CD14-positive monocyte (primary cell): ENCODE data around the gene MADD. TPM values are rescaled to one million over a fixed set of nuclear protein-coding genes. Genes with fewer than 3 reads are reported as not detected.

Experiments
- DNase-seq, 3 donors: peaks; one replicate each; pipeline ENCODE4 v3.0.0-alpha.2; 2011 to 2022
- H2AFZ ChIP-seq: 2 replicates; pipeline ENCODE4 v1.6.0; 2012; ENCODE audit warnings: mild to moderate bottlenecking, low read depth, low read length, inconsistent platforms; ENCODE audit not compliant: insufficient read depth, poor library complexity, severe bottlenecking
- H3K27ac ChIP-seq, 2 donors: 1 replicate in 1 of 2; 2 replicates in 1 of 2; pipeline ENCODE4 v1.5.1; 2012 to 2013; ENCODE audit warnings: low read length in 2 of 2, control low read depth in 1 of 2, inconsistent platforms in 1 of 2, low read depth in 1 of 2, mild to moderate bottlenecking in 1 of 2
- H3K27me3 ChIP-seq, 2 donors: one replicate each; pipeline versions ENCODE4 v1.6.0 to v1.6.1; 2011 to 2013; ENCODE audit warnings: low read length in 2 of 2; ENCODE audit not compliant: control insufficient read depth in 2 of 2, insufficient read depth in 2 of 2
- H3K36me3 ChIP-seq, 2 donors: replicated peaks in 1 of 2; 1 replicate in 1 of 2; 2 replicates in 1 of 2; pipeline versions ENCODE4 v1.5.1 to v1.6.1; 2012 to 2013; ENCODE audit warnings: low read length in 2 of 2, control low read depth in 1 of 2, inconsistent platforms in 1 of 2, mild to moderate bottlenecking in 1 of 2; ENCODE audit not compliant: insufficient read depth in 2 of 2, control insufficient read depth in 1 of 2
- H3K4me1 ChIP-seq, 2 donors: 1 replicate in 1 of 2; 2 replicates in 1 of 2; pipeline versions ENCODE4 v1.5.1 to v1.6.1; 2012 to 2013; ENCODE audit warnings: low read length in 2 of 2, control low read depth in 1 of 2, inconsistent platforms in 1 of 2, mild to moderate bottlenecking in 1 of 2, moderate library complexity in 1 of 2; ENCODE audit not compliant: insufficient read depth in 2 of 2, control insufficient read depth in 1 of 2
- H3K4me2 ChIP-seq: replicated peaks from 2 replicates; pipeline ENCODE3; 2012; ENCODE audit warnings: low read length, moderate library complexity, mild to moderate bottlenecking; ENCODE audit not compliant: poor library complexity, severe bottlenecking; ENCODE audit errors: extremely low read depth
- H3K4me3 ChIP-seq, 3 experiments: fragments of 200-600 bp in 1 of 3; sonication (generic) in 1 of 3; replicated peaks in 1 of 3; 1 replicate in 2 of 3; 2 replicates in 1 of 3; pipeline ENCODE4 v1.5.1; 2011 to 2013; ENCODE audit warnings: low read length in 3 of 3, mild to moderate bottlenecking in 3 of 3, control low read depth in 2 of 3, low read depth in 2 of 3, inconsistent platforms in 1 of 3, moderate library complexity in 1 of 3
- H3K79me2 ChIP-seq: 2 replicates; pipeline ENCODE4 v1.6.0; 2012; ENCODE audit warnings: mild to moderate bottlenecking, control low read depth, inconsistent platforms, low read length, moderate library complexity; ENCODE audit not compliant: insufficient read depth
- H3K9ac ChIP-seq: 2 replicates; pipeline ENCODE4 v1.6.0; 2017; ENCODE audit warnings: low read length, mild to moderate bottlenecking; ENCODE audit not compliant: insufficient read depth, poor library complexity, severe bottlenecking
- H3K9me3 ChIP-seq, 2 donors: replicated peaks in 1 of 2; 1 replicate in 1 of 2; 2 replicates in 1 of 2; pipeline versions ENCODE4 v1.5.1 to v1.6.1; 2012 to 2013; ENCODE audit warnings: low read length in 2 of 2, control low read depth in 1 of 2; ENCODE audit not compliant: control insufficient read depth in 1 of 2, insufficient read depth in 1 of 2
- H4K20me1 ChIP-seq: 2 replicates; pipeline ENCODE4 v1.6.0; 2012; ENCODE audit warnings: mild to moderate bottlenecking, low read length, control low read depth, moderate library complexity; ENCODE audit not compliant: insufficient read depth
- H3K27ac Mint-ChIP-seq, 7 donors: one replicate each; pipeline ENCODE4 v1.8.0; 2020; ENCODE audit warnings: mild to moderate bottlenecking in 7 of 7, mixed read lengths in 7 of 7, moderate library complexity in 6 of 7, inconsistent platforms in 2 of 7
- H3K27me3 Mint-ChIP-seq, 3 donors: one replicate each; pipeline ENCODE4 v1.8.0; 2021 to 2022; ENCODE audit warnings: low read depth in 3 of 3, mild to moderate bottlenecking in 3 of 3, mixed read lengths in 3 of 3, moderate library complexity in 3 of 3, inconsistent platforms in 1 of 3
- H3K36me3 Mint-ChIP-seq, 2 donors: one replicate each; pipeline ENCODE4 v1.8.0; 2020; ENCODE audit warnings: mixed read lengths in 2 of 2, inconsistent platforms in 1 of 2, mild to moderate bottlenecking in 1 of 2
- H3K4me1 Mint-ChIP-seq: one replicate; pipeline ENCODE4 v1.8.0; 2020; ENCODE audit warnings: mild to moderate bottlenecking, mixed read lengths
- H3K4me3 Mint-ChIP-seq, 2 donors: one replicate each; pipeline ENCODE4 v1.8.0; 2020; ENCODE audit warnings: mild to moderate bottlenecking in 2 of 2, mixed read lengths in 2 of 2, moderate library complexity in 1 of 2
- H3K9me3 Mint-ChIP-seq, 7 donors: one replicate each; pipeline ENCODE4 v1.8.0; 2020 to 2022; ENCODE audit warnings: mixed read lengths in 7 of 7, mild to moderate bottlenecking in 6 of 7, moderate library complexity in 6 of 7, inconsistent platforms in 2 of 7
- WGBS: methylation state at CpG from one replicate; pipeline ENCODE4 v1.1.5; 2013; ENCODE audit warnings: missing lambda C conversion rate; ENCODE audit not compliant: insufficient coverage; 5-methylcytosine and 5-hydroxymethylcytosine counted together
- intact Hi-C, 2 donors: fragments of 100-400 bp; cut with micrococcal nuclease; formaldehyde crosslinking; loops; one replicate each; pipeline versions ENCODE4 v1.15.0 to v1.15.1; 2023
- polyA plus RNA-seq, 3 donors: library from polyadenylated mRNA; depleted of rRNA in 1 of 3; unstranded in 2 of 3; stranded (reverse) in 1 of 3; fragments of 300-500 nt in 2 of 3; fragments of >200 nt in 1 of 3; fragmentation: Illumina TruSeq in 2 of 3; gene quantifications; 1 replicate in 2 of 3; 2 replicates in 1 of 3; pipeline ENCODE4 v1.2.3, GENCODE V29; 2012 to 2021
- TF ChIP-seq, protein P1 (sequence below): fragments of 200-600 bp; IDR thresholded peaks from one replicate; pipeline ENCODE4 v1.8.0; 2022; ENCODE audit warnings: antibody characterized with exemption, mild to moderate bottlenecking

MADD gene
- polyA plus RNA-seq, 3 donors = 6.4 to 58.1 (median 12.2) TPM

DNA sequence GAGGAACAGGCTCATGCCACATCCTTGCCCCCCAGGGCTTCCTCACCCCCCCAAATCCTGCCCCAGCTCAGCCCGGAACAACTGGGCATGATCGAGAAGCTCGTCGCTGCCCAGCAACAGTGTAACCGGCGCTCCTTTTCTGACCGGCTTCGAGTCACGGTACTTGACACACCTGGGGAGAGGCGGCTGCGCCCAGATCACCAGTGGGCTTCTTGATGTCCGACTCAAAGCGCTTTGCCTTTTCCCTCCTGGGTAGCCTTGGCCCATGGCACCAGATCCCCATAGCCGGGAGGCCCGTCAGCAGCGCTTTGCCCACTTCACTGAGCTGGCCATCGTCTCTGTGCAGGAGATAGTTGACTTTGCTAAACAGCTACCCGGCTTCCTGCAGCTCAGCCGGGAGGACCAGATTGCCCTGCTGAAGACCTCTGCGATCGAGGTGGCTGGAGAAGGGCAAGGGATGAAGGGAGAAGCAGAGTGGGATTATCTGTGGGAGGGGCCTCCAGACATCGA lies 8.6 kb upstream of the MADD start:
- Histone ChIP-seq H3K27me3 (no peaks in the 10 kb centered on the region), H3K4me2 (no peak overlapping the region), H3K4me3 (no peak overlapping the region), H3K9me3 (no peaks in the 10 kb centered on the region), H3K4me1 (peaks cover 24 to 40% of the 10 kb centered on the region in 2 donors), H2AFZ (no peak overlapping the region), H3K27ac (no peak overlapping the region), H3K36me3 (no peaks in the 10 kb centered on the region), H3K9ac (no peak overlapping the region), H3K79me2 (no peaks in the 10 kb centered on the region), H4K20me1 (no peaks in the 10 kb centered on the region)
- Mint-ChIP-seq H3K36me3 (peaks cover 0 to 4% of the 10 kb centered on the region in 2 donors), H3K9me3 (no peaks in the 10 kb centered on the region), H3K27me3 (peaks cover 0 to 2% (median 1%) of the 10 kb centered on the region in 3 donors), H3K4me3 (no peak overlapping the region), H3K4me1 (peaks cover 35% of the 10 kb centered on the region), H3K27ac (peak overlapping the region in 1 of 7 donors; percentile 8)
- 63% methylated on average over 22 of the region's 22 CpGs for WGBS
- TF ChIP-seq, protein P1, sequence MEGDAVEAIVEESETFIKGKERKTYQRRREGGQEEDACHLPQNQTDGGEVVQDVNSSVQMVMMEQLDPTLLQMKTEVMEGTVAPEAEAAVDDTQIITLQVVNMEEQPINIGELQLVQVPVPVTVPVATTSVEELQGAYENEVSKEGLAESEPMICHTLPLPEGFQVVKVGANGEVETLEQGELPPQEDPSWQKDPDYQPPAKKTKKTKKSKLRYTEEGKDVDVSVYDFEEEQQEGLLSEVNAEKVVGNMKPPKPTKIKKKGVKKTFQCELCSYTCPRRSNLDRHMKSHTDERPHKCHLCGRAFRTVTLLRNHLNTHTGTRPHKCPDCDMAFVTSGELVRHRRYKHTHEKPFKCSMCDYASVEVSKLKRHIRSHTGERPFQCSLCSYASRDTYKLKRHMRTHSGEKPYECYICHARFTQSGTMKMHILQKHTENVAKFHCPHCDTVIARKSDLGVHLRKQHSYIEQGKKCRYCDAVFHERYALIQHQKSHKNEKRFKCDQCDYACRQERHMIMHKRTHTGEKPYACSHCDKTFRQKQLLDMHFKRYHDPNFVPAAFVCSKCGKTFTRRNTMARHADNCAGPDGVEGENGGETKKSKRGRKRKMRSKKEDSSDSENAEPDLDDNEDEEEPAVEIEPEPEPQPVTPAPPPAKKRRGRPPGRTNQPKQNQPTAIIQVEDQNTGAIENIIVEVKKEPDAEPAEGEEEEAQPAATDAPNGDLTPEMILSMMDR = no peak
- DNase-seq = no peak
- intact Hi-C loops = no loop called here

DNA sequence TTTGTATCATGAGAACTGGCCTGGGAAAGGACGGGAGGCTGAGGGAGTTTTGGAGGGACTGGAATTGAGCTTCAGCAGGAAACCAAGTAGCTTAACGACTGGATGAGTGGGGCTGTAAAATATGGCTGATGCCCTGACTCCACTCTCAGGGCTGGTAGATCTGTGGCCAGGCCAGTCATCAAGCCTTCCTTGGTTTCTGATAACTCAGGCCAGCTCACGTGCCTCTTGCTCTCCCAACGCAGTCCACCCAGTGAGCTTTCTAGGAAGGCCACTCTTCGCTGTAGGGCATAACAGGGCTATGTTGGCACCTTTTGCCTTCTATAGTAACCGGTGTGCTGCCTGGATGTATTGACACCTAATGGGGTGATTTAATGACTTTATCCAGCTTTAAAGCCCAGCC lies 5.8 kb upstream of the MADD start:
- no peaks in the 10 kb centered on the region for H3K9me3 Mint-ChIP-seq
- peaks cover 39% of the 10 kb centered on the region for H3K4me1 Mint-ChIP-seq
- H3K27me3 Mint-ChIP-seq = peaks cover 1 to 3% (median 2%) of the 10 kb centered on the region in 3 donors
- no peak overlapping the region for H3K4me3 Mint-ChIP-seq
- Histone ChIP-seq H3K4me3 (no peak overlapping the region), H3K27ac (no peak overlapping the region), H4K20me1 (no peaks in the 10 kb centered on the region), H3K4me2 (no peak overlapping the region), H3K27me3 (no peaks in the 10 kb centered on the region), H3K9ac (no peak overlapping the region), H3K9me3 (no peaks in the 10 kb centered on the region), H3K4me1 (peaks cover 31 to 41% of the 10 kb centered on the region in 2 donors), H3K36me3 (no peaks in the 10 kb centered on the region), H3K79me2 (no peaks in the 10 kb centered on the region), H2AFZ (no peak overlapping the region)
- no peak overlapping the region for H3K27ac Mint-ChIP-seq
- 95% methylated on average over 5 of the region's 6 CpGs for WGBS
- DNase-seq = no peak
- TF ChIP-seq, protein P1 = no peak
- intact Hi-C loops = no loop called here
- peaks cover 0 to 4% of the 10 kb centered on the region in 2 donors for H3K36me3 Mint-ChIP-seq
